ENCODE results near the gene C10orf143.
"Not testable (repeated sequence)": the region's sequence is repeated elsewhere in the genome, so short reads cannot be mapped to it uniquely, and the experiment has no call there.

C10orf143 gene

DNA sequence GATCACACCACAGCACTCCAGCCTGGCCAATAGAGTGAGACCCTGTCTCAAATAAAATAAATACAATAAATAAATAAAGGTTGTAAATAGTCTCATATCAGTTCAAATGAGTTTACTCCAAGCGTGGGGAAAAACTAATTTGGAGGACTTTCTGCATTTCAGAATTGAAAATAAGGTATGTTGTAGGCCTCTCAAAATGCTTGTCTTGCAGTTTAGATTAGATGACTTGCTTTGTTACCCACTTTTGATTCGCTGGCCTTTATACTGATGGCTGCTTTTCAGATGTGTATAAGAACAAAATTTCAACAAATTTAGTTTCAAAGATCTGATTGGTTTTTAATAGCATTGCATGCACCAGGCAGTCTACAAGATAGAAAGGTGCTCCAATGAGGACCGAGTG is 2.2 kb upstream of the C10orf143 start:
- FAIRE-seq, result no peak
- no peak for DNase-seq (ENCODE audit: extremely low spot score, insufficient read length, low read depth)

DNA sequence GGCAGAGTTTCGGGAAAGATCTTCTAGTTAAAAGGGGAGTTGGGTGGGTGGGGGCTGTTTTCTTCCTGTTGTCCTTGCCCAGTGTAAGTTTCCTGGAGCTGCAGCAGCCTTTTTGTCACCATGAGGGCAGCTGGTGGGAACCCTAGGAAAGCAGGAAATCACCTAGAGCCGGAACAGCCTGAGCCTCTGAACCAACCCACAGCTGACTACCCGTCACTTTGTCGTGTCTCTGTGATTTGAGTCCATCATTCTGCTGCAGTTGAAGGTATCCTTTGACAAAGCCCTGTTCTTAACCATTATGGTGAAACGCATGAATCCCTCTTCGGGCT is 1.2 kb upstream of the C10orf143 start:
- DNase-seq (ENCODE audit: extremely low spot score, insufficient read length, low read depth), result no peak
- peak; percentile 18 for FAIRE-seq

DNA sequence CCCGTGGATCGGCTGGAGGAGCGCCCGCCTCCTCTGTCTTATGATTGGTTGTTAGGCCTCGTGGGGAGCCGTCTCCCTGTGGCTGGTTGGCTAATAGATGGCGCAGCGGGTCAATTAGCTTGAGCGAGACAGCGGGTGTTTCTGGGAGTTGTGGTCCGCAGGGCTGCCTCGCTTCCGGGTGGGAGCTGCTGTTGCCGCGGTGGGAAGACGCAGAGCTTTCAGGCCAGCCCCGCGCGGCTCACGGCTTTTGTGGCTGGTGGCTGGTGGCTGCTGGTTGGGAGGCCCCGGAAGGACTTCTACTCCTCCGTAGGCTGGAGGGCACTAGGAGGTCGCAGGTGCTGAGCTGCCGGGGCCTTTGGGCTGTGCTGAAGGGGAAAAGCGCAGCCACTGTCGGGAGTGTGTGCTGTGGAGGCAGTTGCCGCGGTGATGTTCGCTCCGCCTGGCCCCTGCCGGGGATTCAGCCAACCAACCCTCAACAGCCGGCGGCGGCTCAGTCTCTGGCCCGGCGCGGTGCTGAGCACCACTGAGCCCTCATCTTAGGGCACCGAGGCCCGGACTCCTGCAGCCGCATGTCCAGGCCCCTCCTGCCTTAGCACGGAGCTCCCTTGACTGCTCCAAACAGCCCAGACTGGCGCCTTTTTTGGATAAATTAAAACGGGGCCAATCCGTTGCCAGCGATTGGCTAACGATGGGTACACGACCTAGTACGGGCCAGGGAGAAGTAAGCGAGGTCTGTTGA is 652 bp upstream of the C10orf143 start:
- peak; percentile 82 for DNase-seq (ENCODE audit: extremely low spot score, insufficient read length, low read depth)
- peak; percentile 94 for FAIRE-seq

DNA sequence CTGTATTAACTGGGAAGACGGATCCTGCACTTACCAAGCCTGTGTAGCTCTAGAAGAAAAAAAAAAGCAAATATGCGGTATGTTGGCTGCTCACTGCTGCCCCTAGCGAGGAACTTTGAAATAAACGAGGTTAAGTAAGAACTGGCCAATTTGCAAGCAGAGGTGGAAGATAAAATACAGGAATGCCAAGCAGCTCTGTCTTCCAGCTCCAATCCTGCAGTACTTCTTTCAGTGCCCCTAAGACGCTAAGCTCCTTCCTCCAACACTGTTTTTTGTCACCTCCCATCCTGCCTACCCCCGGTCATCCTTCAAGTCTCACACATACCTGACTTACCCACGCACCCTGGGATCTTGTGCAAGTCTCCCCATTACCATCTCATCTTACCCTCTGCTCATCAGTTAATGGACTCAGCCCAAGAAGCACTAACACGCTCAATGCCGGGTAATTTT is 809 bp downstream of the C10orf143 start:
- peak; percentile 84 for FAIRE-seq
- peak; percentile 14 for DNase-seq (ENCODE audit: extremely low spot score, insufficient read length, low read depth)

DNA sequence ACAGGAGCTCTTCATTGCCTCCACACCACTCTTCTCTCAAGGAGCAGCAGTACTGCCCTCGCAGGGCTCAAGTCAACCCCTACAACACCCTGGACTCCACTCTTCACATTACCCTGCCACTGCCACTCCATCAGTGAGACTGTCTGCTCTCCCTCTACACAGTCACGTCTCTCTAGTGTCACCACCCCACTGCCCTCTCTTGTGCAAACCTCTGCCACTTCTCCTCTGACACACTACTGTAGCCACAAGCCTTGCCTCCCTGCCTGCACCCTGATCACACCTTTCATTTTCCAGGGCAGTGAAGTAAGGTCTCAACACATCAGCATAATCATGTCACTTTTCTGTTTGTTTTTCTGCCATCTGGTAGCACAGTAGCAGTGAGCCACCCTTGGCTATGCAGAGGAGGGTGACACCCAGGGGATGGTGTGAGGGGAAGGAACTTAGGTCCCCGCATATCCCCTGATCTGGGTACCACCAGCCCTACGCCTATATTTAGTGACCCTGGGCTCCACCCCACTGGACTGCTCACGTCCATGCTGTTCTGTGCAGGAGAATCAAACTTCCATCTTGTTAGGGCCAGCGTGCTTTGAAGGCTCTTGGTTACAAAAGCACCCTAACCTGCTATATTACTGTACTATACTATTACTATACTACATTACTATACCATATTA is 1.6 kb downstream of the C10orf143 start:
- FAIRE-seq, result peak; percentile 39

DNA sequence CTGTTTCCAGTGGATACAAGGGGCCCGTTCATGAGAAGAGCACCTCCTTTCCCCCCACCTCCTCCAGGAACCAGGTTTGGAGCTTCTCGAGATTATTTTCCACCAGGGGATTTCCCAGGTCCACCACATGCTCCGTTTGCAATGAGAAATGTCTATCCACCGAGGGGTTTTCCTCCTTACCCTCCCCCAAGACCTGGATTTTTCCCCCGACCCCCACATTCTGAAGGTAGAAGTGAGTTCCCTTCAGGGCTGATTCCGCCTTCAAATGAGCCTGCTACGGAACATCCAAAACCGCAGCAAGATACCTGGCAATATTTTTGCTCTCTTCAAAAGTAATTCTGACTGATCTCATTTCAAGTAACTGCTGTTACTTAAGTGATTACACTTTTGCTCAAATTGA is 2.5 kb downstream of the C10orf143 start:
- not testable (repeated sequence) for DNase-seq (ENCODE audit: extremely low spot score, insufficient read length, low read depth)
- FAIRE-seq, result peak; percentile 76

More for the DNA sequence above, 1.6 kb downstream of the C10orf143 start:
- DNase-seq (ENCODE audit: extremely low spot score, insufficient read length, low read depth), result no peak

DNA sequence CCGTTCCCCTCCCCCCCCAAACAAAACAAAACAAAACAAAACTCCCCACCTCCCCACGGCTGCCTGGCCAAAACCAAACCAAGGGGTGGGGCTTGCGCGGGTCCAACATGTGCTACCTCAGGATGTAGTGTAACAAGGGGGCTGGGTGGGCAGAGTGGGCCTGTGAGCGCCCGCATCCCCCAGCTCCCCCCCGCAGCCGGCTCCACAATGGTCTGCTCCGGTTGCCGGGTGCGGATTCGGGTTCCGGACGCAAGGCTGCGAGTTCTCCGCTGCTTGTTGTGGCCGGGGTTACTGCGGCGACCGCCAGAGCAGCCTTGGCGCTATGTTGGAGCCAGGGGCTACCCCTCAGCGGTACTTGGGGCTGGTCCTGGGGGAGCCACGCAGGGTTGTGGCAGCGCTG is 4.9 kb downstream of the C10orf143 start:
- DNase-seq (ENCODE audit: extremely low spot score, insufficient read length, low read depth) (no peak), FAIRE-seq (no peak)

DNA sequence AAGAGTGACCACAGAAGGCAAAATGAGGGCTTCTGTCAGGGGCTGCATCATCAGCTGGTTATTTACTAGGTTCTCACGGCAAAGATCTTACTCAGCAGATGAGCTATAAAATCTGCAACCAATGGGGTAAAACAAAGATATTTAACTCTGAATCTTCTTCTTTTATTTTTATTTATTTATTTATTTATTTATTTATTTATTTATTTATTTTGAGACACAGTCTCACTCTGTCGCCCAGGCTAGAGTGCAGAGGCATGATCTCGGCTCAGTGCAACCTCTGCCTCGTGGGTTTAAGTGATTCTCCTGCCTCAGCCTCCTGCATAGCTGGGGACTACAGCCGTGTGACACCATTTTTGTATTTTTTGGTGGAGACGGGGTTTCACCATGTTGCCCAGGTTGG is 11.3 kb downstream of the C10orf143 start:
- FAIRE-seq, result no peak
- DNase-seq (ENCODE audit: extremely low spot score, insufficient read length, low read depth), result no peak

DNA sequence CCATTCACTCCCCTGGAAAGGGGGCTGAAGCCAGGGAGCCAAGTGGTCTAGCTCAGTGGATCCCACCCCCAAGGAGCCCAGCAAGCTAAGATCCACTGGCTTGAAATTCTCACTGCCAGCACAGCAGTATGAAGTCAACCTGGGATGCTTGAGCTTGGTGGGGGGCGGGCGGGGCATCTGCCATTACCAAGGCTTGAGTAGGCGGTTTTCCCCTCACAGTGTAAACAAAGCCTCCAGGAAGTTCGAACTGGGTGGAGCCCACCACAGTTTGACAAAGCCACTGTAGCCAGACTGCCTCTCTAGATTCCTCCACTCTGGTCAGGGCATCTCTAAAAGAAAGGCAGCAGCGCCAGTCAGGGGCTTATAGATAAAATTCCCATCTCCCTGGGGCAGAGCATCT is 20.1 kb downstream of the C10orf143 start:
- FAIRE-seq; DNase-seq (ENCODE audit: extremely low spot score, insufficient read length, low read depth): not testable (repeated sequence)

DNA sequence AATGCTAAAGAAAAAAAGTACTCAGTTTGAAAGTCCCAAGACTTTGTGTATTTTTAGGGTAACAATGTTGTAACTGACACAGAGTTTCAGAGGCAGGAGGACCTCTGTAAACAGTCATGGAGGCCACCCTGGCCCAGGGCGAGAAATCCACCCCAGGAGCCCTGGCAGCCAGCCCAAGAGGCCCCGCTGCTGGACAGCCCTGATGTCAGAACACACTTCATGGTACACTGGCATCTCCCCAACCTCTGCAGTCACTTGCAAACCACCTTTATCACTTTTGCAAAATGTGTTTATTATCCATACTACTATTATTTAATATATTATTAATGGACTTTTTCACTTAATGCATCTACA is 30.2 kb downstream of the C10orf143 start:
- DNase-seq (ENCODE audit: extremely low spot score, insufficient read length, low read depth) (no peak), FAIRE-seq (no peak)

DNA sequence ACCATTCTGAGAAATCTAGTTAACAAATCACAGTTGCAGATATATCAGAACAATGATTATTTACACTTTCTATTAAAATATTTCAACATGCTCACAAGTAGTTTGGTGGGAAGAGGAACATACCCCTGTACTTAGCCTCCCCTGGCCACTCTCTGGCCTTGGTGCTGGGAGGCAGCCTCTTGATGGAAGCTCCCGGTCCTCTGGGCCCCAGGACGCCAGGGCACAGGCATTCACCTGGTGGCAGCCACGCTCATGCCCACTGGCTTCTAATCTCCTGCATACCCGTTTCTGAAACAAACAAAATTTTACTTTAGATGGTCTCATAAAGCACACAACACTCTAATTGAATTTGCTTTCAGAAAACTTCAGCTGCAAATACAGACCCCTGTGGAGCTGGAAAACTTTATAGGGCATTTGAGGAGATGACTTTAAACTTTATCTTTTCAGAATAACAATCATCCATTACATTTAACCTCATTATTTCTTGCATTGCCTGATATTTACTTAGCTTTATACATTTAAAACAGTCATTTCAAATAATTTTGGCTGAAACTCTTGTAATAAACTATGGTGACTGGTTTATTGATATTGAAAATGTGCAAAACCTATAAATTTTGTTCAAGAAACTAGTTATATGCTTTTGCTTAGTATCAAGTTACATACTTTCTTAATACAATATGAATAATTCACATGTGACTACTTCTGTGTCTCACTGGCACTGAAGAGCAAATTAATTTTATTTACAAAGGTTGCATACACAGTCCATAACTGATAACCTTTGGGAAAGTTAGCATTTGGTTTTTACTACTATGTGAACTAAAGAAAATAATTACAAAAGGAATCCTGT is 30.8 kb downstream of the C10orf143 start:
- no peak for DNase-seq (ENCODE audit: extremely low spot score, insufficient read length, low read depth)
- no peak for FAIRE-seq

DNA sequence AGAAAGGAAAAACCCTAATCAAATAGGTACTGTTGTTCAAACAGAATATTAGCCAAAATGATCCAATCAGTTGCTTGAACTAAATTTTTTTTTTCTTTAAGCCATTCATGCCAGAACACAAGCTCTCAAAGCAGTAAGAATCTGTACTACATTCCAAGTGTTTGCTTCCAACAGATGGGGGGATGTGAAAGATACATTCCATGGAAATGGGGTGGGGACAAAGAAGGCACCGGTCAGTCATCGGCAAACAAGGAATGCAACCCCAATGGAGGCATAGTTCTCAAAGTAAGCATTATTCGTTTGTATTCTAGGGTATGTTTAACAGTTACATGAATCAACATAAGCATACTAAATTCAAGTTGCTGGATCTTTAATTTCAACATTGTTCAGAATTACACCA is 32.5 kb downstream of the C10orf143 start:
- FAIRE-seq, result no peak
- DNase-seq (ENCODE audit: extremely low spot score, insufficient read length, low read depth), result no peak

DNA sequence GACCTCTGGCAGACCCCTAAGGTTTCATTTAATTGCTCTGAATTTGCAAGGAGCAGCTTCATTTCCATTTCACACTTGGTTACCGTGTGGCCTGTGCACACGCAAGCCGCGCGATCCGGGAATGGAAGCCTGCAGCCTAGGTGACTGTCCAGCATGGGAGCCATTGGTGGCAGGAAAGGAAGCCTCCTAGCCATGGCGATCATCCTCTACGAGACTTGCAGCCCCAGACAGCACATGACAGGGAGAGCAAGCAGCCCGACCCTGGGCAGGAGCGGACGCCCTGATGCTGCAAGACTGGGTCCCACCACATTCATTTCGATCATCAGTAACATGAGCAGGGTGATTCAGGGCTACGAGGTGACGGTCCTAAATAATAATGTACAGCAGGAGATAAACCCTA is 33.9 kb downstream of the C10orf143 start:
- DNase-seq (ENCODE audit: extremely low spot score, insufficient read length, low read depth) (no peak), FAIRE-seq (no peak)

DNA sequence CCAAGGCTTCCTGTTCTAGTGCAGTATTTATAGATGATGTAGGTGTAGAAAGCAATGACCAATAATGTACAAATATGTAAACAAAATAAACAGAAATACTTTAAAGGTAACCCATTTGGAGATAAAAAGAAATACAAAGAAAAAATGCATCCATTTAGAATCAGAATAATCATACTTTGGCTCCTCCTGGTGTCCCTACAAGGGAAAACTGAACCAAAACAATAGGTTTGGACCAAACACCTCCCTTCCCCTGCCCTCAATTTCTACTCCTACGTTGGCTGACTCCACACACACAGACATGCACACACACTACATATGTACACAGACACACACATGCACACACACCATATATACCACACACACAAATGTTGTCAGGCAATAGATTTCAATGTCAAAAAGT is 36.0 kb downstream of the C10orf143 start:
- no peak for FAIRE-seq

DNA sequence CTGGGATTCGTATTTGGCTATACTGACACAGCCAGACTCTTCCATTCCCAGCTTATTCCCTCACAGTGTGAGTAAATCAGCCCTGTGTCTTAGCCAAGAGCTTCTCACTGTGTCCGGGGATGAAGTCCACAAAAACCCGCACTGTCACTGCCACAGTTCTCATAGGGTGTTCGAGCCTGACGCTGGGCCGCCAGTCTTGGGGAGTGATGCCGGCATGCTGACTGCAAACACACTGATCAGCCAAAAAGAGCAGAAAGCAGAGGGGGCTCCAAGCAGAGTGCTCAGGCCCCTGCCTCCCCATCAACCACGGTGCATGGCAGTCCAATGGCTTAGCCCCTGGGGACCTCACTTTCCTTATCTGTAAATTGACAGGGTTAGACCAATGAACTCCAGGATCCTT is 36.7 kb downstream of the C10orf143 start:
- FAIRE-seq (no peak), DNase-seq (ENCODE audit: extremely low spot score, insufficient read length, low read depth) (no peak)

More for the DNA sequence above, 36.0 kb downstream of the C10orf143 start:
- DNase-seq (ENCODE audit: extremely low spot score, insufficient read length, low read depth), result no peak

DNA sequence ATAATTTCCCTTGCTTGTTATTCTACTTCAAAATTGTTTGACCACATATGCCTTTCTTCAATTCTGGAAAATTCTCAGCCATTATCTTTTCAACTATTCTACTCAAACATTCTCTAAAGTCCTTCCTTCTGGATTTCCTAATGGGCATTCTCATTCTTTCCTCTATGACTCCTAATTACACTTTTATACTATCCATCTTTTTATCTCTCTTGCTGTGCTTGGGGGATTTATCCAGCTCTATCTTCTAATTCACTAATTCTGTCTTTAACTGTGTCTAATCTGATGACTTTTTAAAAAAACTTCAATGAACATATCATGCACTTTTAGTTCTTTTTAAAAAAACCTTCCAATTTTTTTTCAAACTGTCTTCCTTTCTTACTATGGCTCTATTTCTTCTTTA is 38.4 kb downstream of the C10orf143 start:
- DNase-seq (ENCODE audit: extremely low spot score, insufficient read length, low read depth), result no peak
- FAIRE-seq, result no peak

DNA sequence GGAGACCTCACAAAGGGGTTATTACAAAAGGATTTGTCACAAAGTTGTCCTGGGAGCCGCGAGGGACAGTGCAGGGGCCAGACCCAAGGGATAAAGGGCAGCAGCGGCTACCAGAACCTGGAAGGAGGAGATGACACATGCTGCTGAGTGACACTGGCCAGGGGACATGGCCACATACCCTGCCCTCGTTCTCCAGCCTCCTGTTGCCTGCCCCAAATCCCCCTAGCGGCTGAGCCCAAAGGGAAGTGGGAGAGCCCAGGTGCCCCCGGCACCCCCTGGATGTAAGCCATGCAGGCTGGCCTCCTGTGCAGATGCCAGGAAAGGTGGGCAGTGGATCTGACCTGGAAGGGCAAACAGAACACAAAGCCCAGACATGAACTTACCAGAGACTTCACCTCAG is 42.7 kb downstream of the C10orf143 start:
- DNase-seq (ENCODE audit: extremely low spot score, insufficient read length, low read depth) (no peak), FAIRE-seq (no peak)

DNA sequence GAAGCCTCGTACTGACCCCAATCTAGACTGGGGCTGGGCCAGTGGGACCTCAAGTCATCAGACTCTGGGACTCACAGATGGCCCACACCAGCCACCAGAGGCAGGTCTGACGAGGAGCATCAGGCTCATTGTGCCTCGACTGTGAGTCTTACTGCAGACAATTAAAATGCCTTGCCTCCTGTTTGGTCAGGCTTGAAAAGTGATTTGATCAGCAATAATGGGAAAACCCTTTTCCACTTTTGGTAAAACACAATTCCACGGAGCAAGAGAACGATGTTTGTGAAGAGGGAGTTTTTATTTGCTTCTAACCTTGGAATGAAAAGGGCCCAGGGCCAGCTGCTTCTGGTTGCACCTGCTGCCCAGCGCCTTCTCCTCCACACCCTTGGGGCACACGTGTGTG is 43.9 kb downstream of the C10orf143 start:
- FAIRE-seq (no peak), DNase-seq (ENCODE audit: extremely low spot score, insufficient read length, low read depth) (no peak)

DNA sequence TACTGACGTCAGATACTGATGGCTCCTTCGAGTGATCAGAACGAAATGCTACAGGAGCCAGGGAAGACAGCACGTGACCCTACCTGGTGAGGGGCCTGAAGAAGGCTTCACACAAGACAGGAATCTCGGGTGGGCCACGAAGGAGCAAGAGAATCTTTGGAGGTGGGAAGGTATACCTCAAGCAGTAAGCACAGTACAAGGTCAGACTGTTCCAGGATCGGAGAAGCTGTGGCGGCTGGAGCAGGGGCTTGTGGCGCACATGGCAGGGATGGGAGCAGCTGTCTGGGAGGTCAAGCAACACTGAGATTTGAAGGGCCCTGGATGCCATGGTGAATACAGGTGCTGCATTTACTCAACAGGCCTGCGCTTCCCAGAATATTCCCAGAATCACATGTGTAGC is 45.4 kb downstream of the C10orf143 start:
- DNase-seq (ENCODE audit: extremely low spot score, insufficient read length, low read depth), result no peak
- no peak for FAIRE-seq

DNA sequence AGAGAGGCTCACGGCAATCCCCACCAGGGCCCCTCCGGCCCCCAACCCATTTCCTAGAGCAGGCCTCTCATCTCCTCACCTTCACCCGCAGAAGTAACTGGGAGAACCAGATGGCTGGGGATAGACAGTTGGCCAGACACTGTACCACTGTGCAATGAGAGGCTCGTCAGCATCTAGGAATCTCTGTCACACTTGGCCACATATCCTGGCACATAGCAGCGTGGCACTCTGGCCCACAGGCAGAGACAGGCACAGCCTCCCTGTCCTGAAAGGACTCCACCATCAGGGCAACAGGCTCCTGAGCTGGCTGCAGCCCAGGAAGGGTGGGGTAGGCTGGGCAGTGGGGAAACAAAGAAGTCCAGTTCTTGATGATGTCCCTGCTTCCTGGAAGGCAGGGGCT is 45.8 kb downstream of the C10orf143 start:
- FAIRE-seq (no peak), DNase-seq (ENCODE audit: extremely low spot score, insufficient read length, low read depth) (no peak)

DNA sequence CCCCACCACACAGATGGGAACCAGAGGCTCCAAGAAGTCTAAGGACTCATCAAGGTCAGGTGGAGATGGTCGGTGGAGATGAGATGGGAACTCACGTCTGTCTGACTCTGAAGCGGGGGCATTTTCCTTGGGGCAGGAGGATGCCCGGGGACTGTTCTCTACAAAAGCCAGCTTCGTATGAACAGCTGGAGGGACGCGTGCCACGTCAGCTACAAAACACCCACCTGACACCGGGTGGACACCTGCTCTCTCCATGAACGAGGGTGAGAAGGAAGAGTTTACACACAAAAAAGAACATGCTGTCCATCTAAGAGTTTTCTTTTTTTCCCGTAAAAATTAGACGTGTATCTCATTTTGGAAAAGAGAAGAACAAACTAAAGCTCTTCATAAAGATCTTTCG is 47.7 kb downstream of the C10orf143 start:
- DNase-seq (ENCODE audit: extremely low spot score, insufficient read length, low read depth) (no peak), FAIRE-seq (no peak)

Data from GM18507 (cell line).